Right lobe of liver (tissue), 4 donors: Measurements from ENCODE around the gene HOXA10.

Experiments
- POLR2A ChIP-seq: fragments of 450-650 bp; IDR thresholded peaks from one replicate; pipeline ENCODE4 v1.6.1; 2017; ENCODE audit warnings: antibody characterized with exemption, mild to moderate bottlenecking
- TF ChIP-seq, protein P1 (sequence below), 4 donors: fragments of 200-600 bp in 3 of 4; fragments of 450-650 bp in 1 of 4; IDR thresholded peaks; one replicate each; pipeline versions ENCODE4 v1.5.1 to v1.8.0; 2016 to 2022; ENCODE audit warnings: antibody characterized with exemption in 4 of 4, mild to moderate bottlenecking in 2 of 4
- donor health status: DM: no; HTN: no; CAD: no.
- donor health status: DM: no; HTN: no; CAD: no.
- donor health status: DM: no; HTN: yes; CAD: no.

DNA sequence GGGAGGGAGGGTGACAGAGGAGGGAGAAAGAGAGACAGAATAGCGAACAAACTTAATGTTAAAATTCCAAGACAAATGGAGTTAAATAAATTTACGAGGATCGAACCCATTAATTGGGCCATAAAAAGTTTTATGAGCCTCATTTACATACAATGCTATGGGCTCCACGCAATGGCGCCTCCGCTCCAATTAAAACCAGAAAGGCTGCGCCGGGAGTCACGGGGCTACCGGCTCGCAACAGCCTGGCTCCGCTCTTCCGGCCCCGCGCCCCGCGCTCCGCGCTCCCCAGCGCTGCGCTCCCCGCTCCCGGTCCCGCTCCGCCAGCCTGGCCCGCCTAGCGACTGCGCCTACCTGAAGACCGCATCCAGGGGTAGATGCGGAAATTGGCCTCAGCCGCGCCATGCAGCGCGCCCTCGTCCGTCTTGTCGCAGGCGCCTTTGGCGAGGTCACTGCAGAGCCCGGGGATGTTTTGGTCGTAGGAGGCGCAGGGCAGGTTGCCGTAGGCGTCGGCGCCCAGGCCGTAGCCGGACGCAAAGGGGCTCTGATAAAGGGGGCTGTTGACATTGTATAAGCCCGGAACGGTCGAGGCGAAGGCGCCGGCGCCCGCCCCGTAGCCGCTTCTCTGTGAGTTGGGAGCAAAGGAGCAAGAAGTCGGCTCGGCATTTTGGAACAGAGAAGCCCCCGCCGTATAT is 18.2 kb downstream of the HOXA10 start:
- TF ChIP-seq, protein P1, sequence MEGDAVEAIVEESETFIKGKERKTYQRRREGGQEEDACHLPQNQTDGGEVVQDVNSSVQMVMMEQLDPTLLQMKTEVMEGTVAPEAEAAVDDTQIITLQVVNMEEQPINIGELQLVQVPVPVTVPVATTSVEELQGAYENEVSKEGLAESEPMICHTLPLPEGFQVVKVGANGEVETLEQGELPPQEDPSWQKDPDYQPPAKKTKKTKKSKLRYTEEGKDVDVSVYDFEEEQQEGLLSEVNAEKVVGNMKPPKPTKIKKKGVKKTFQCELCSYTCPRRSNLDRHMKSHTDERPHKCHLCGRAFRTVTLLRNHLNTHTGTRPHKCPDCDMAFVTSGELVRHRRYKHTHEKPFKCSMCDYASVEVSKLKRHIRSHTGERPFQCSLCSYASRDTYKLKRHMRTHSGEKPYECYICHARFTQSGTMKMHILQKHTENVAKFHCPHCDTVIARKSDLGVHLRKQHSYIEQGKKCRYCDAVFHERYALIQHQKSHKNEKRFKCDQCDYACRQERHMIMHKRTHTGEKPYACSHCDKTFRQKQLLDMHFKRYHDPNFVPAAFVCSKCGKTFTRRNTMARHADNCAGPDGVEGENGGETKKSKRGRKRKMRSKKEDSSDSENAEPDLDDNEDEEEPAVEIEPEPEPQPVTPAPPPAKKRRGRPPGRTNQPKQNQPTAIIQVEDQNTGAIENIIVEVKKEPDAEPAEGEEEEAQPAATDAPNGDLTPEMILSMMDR (IDR thresholded peaks at IDR 0.05) = no peak
- no peak for TF ChIP-seq POLR2A
